ENCODE results near the gene SLMAP. TPM values are rescaled to one million over a fixed set of nuclear protein-coding genes. Genes with fewer than 3 reads are reported as not detected.
A peak's percentile ranks its signal among the peaks of the same experiment; 100 is the strongest.
"Not testable (repeated sequence)": the region's sequence is repeated elsewhere in the genome, so short reads cannot be mapped to it uniquely, and the experiment has no call there.

SLMAP gene
- total RNA-seq, 2 donors from 2014 or later, result 57.3 to 103 TPM

- DNase-seq (ENCODE audit: low spot score) (no peak), ATAC-seq (no peak)
- H3K9me3 Mint-ChIP-seq, result no peaks in the 10 kb centered on the region
- H3K27me3 Mint-ChIP-seq, result no peaks in the 10 kb centered on the region
- H3K4me1 Mint-ChIP-seq (ENCODE audit: low read depth in 2 of 2), result no peaks in the 10 kb centered on the region
- no peak overlapping the region for H3K4me3 Mint-ChIP-seq
- peaks cover 10% of the 10 kb centered on the region for H3K36me3 Mint-ChIP-seq
- H3K27ac Mint-ChIP-seq, result peak overlapping the region in 1 of 2 donors; percentile 28
Measured at GRCh38 chr3:57877116-57877515, 121.0 kb downstream of the SLMAP start.

DNA sequence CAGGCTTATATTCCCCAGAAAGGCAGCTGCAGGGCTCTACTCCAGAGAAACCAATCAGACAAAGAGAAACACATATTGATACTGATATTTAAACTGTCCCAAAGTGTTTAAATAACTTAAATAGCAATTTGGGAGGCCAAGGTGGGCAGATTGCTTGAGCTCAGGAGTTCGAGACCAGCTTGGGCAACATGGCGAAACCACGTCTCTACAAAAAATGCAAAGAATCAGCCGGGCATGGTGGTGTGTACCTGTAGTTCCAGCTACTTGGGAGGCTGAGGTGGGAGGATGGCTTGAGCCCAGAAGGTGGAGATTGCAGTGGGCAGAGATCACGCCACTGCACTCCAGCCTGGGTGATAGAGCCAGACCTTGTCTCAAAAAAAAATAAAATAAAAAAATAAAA is 128.3 kb downstream of the SLMAP start:
- H3K4me3 Mint-ChIP-seq; H3K9me3 Mint-ChIP-seq; H3K27me3 Mint-ChIP-seq; DNase-seq (ENCODE audit: low spot score); ATAC-seq; H3K27ac Mint-ChIP-seq; H3K4me1 Mint-ChIP-seq (ENCODE audit: low read depth in 2 of 2): not testable (repeated sequence)
- peaks cover 11% of the 10 kb centered on the region for H3K36me3 Mint-ChIP-seq

- Mint-ChIP-seq H3K9me3 (no peaks in the 10 kb centered on the region), H3K27ac (no peak overlapping the region)
- no peak for DNase-seq (ENCODE audit: low spot score)
Measured at GRCh38 chr3:57889807-57890206, 133.7 kb downstream of the SLMAP start.

DNA sequence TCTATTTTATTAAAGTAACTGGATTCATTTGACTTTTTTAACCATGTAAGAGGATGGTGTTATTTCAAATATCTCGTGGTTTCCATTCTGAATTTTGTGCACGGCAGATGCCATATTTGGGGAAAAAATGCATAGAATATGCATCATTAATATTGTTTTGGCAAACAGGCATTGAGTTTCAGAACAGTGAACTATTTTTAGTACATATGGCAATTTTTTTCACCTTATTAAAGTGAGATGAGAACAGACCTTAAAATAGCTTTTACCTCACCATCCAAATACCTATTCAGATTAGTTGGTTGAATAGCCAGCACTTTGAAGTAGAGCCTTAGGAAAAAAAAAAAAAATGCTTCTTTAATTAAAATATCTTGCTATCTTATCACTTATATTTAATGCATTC is 134.8 kb downstream of the SLMAP start:
- Mint-ChIP-seq H3K9me3 (no peaks in the 10 kb centered on the region), H3K27me3 (no peaks in the 10 kb centered on the region), H3K4me1 (ENCODE audit: low read depth in 2 of 2) (no peaks in the 10 kb centered on the region), H3K27ac (no peak overlapping the region), H3K4me3 (no peak overlapping the region), H3K36me3 (peaks cover 5% of the 10 kb centered on the region)
- DNase-seq (ENCODE audit: low spot score), result no peak
- no peak for ATAC-seq

More at GRCh38 chr3:57889807-57890206, 133.7 kb downstream of the SLMAP start:
- H3K4me1 Mint-ChIP-seq (ENCODE audit: low read depth in 2 of 2), result no peaks in the 10 kb centered on the region
- peaks cover 8% of the 10 kb centered on the region for H3K36me3 Mint-ChIP-seq
- no peak overlapping the region for H3K4me3 Mint-ChIP-seq
- no peak for ATAC-seq
- H3K27me3 Mint-ChIP-seq, result no peaks in the 10 kb centered on the region

- Mint-ChIP-seq H3K27ac (no peak overlapping the region), H3K4me1 (ENCODE audit: low read depth in 2 of 2) (no peaks in the 10 kb centered on the region), H3K4me3 (no peak overlapping the region), H3K36me3 (no peaks in the 10 kb centered on the region), H3K27me3 (no peaks in the 10 kb centered on the region), H3K9me3 (no peaks in the 10 kb centered on the region)
- DNase-seq (ENCODE audit: low spot score) (no peak), ATAC-seq (no peak)
Measured at GRCh38 chr3:57892423-57892822, 136.3 kb downstream of the SLMAP start.

GRCh38 chr3:57893156-57893555 is 137.0 kb downstream of the SLMAP start:
- Mint-ChIP-seq H3K36me3 (no peaks in the 10 kb centered on the region), H3K27me3 (no peaks in the 10 kb centered on the region), H3K9me3 (no peaks in the 10 kb centered on the region), H3K4me1 (ENCODE audit: low read depth in 2 of 2) (no peaks in the 10 kb centered on the region), H3K4me3 (no peak overlapping the region), H3K27ac (no peak overlapping the region)
- DNase-seq (ENCODE audit: low spot score), result no peak
- no peak for ATAC-seq

GRCh38 chr3:57893668-57894067 is 137.6 kb downstream of the SLMAP start:
- H3K27ac Mint-ChIP-seq, result no peak overlapping the region
- H3K9me3 Mint-ChIP-seq, result no peaks in the 10 kb centered on the region
- no peaks in the 10 kb centered on the region for H3K4me1 Mint-ChIP-seq (ENCODE audit: low read depth in 2 of 2)
- no peak for ATAC-seq
- no peak for DNase-seq (ENCODE audit: low spot score)
- no peaks in the 10 kb centered on the region for H3K27me3 Mint-ChIP-seq
- no peak overlapping the region for H3K4me3 Mint-ChIP-seq
- H3K36me3 Mint-ChIP-seq, result no peaks in the 10 kb centered on the region

- Mint-ChIP-seq H3K27ac (no peak overlapping the region), H3K36me3 (peaks cover 4% of the 10 kb centered on the region), H3K4me3 (no peak overlapping the region), H3K4me1 (ENCODE audit: low read depth in 2 of 2) (no peaks in the 10 kb centered on the region), H3K27me3 (no peaks in the 10 kb centered on the region), H3K9me3 (no peaks in the 10 kb centered on the region)
- no peak for ATAC-seq
- DNase-seq (ENCODE audit: low spot score), result no peak
Measured at GRCh38 chr3:57896031-57896430, 139.9 kb downstream of the SLMAP start.

GRCh38 chr3:57896691-57897090 is 140.6 kb downstream of the SLMAP start:
- Mint-ChIP-seq H3K4me1 (ENCODE audit: low read depth in 2 of 2) (no peaks in the 10 kb centered on the region), H3K27ac (no peak overlapping the region), H3K27me3 (no peaks in the 10 kb centered on the region), H3K36me3 (peaks cover 9% of the 10 kb centered on the region), H3K9me3 (no peaks in the 10 kb centered on the region), H3K4me3 (no peak overlapping the region)
- DNase-seq (ENCODE audit: low spot score) (no peak), ATAC-seq (no peak)

DNA sequence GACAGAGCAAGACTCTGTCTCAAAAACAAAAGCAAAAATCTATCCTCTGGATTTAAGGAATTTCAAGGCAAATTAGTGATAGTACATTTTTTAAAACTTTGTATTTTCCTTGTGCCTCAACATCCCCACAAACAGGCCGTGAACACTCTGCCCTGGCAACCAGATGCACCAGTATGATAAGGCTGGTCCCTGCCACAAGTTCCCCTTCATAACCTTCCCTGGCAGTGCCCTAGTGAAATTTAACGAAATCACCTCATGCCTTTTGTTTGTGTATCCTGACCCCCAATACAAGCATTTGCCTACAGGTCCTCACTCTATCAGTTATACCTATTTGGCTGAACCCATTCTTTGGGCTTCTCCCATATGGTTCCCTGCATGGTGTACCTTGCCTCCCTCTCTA is 144.7 kb downstream of the SLMAP start:
- Mint-ChIP-seq H3K27ac (no peak overlapping the region), H3K9me3 (no peaks in the 10 kb centered on the region), H3K27me3 (no peaks in the 10 kb centered on the region), H3K4me3 (no peak overlapping the region), H3K36me3 (peaks cover 13% of the 10 kb centered on the region), H3K4me1 (ENCODE audit: low read depth in 2 of 2) (no peaks in the 10 kb centered on the region)
- ATAC-seq, result no peak
- DNase-seq (ENCODE audit: low spot score), result no peak

GRCh38 chr3:57903124-57903890 is 147.2 kb downstream of the SLMAP start:
- Mint-ChIP-seq H3K36me3 (peaks cover 13% of the 10 kb centered on the region), H3K27ac (no peak overlapping the region), H3K4me3 (no peak overlapping the region), H3K27me3 (no peaks in the 10 kb centered on the region), H3K4me1 (ENCODE audit: low read depth in 2 of 2) (no peaks in the 10 kb centered on the region), H3K9me3 (no peaks in the 10 kb centered on the region)
- ATAC-seq (no peak), DNase-seq (ENCODE audit: low spot score) (no peak)

DNA sequence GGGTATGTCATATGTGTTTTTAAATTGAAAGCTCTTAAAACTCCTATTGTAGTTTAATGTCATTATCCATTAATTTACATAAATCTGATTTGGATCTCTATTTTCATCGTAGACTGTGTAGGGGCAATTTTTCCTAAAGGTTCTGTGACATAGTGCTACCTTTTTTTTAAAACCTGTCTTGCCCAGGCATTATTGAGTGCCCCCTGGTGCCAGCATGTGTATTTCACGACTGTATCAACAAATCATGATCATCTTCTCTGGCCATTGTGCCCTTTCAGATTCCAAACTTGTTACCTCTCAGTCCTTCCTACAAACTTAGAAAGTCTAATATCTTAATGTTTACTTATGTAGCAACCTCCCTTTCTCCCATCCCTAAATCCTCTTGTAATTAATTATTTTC is 154.9 kb downstream of the SLMAP start:
- no peak overlapping the region for H3K27ac Mint-ChIP-seq
- DNase-seq (ENCODE audit: low spot score), result no peak
- H3K27me3 Mint-ChIP-seq, result no peaks in the 10 kb centered on the region
- H3K4me1 Mint-ChIP-seq (ENCODE audit: low read depth in 2 of 2), result no peaks in the 10 kb centered on the region
- peaks cover 5% of the 10 kb centered on the region for H3K36me3 Mint-ChIP-seq
- no peak for ATAC-seq
- H3K9me3 Mint-ChIP-seq, result no peaks in the 10 kb centered on the region
- no peak overlapping the region for H3K4me3 Mint-ChIP-seq

GRCh38 chr3:57911593-57911992 is 155.5 kb downstream of the SLMAP start:
- no peaks in the 10 kb centered on the region for H3K27me3 Mint-ChIP-seq
- no peak for ATAC-seq
- no peak overlapping the region for H3K4me3 Mint-ChIP-seq
- H3K9me3 Mint-ChIP-seq, result no peaks in the 10 kb centered on the region
- peaks cover 5% of the 10 kb centered on the region for H3K36me3 Mint-ChIP-seq
- DNase-seq (ENCODE audit: low spot score), result no peak
- no peak overlapping the region for H3K27ac Mint-ChIP-seq
- no peaks in the 10 kb centered on the region for H3K4me1 Mint-ChIP-seq (ENCODE audit: low read depth in 2 of 2)

DNA sequence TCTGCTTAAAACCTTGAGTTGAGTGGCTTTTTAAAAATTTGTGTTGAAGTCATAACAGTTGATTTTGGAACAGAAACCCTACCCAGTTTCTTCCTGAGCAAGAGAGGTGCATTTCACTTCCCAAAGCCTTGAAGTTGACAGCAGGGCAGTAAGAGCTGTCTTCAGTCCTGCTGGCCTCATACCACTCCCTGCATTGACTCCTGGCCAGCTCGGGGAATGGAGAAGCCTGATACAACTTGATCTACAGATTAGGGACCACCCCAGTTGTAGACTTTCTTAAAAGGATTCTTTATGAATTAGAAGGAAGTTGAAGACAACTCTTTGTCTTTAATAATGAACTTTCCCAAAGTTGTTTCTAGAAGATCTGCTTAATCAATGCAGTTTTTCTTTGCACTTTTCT is 161.5 kb downstream of the SLMAP start:
- Mint-ChIP-seq H3K4me1 (ENCODE audit: low read depth in 2 of 2) (no peaks in the 10 kb centered on the region), H3K36me3 (peaks cover 5% of the 10 kb centered on the region)

More for the DNA sequence above, 161.5 kb downstream of the SLMAP start:
- peak overlapping the region in 1 of 2 donors; percentile 57 for H3K27ac Mint-ChIP-seq
- DNase-seq (ENCODE audit: low spot score) (no peak), ATAC-seq (no peak)
- H3K9me3 Mint-ChIP-seq, result no peaks in the 10 kb centered on the region
- no peak overlapping the region for H3K4me3 Mint-ChIP-seq
- H3K27me3 Mint-ChIP-seq, result no peaks in the 10 kb centered on the region

All from natural killer cell treated with Interleukin-12 subunit alpha and Interleukin-12 subunit beta and Interleukin-15 and Interleukin-18, amount 100 ng/mL, for 72 hours (primary cell).